ENCODE results near the gene POLD4. TPM values are rescaled to one million over a fixed set of nuclear protein-coding genes. Genes with fewer than 3 reads are reported as not detected.

POLD4 gene
- total and polyA plus RNA-seq, 9 donors, result 12.5 to 87.8 (median 47.2) TPM

GRCh38 chr11:67373648-67374570, 20.6 kb upstream of the POLD4 start:
- H3K27ac ChIP-seq, result peak overlapping the region; percentile 78 to 85
- intact Hi-C loops (cut with DNase I), result no loop called here
- H3K9me3 ChIP-seq, result no peaks in the 10 kb centered on the region
- TF ChIP-seq, protein P1, sequence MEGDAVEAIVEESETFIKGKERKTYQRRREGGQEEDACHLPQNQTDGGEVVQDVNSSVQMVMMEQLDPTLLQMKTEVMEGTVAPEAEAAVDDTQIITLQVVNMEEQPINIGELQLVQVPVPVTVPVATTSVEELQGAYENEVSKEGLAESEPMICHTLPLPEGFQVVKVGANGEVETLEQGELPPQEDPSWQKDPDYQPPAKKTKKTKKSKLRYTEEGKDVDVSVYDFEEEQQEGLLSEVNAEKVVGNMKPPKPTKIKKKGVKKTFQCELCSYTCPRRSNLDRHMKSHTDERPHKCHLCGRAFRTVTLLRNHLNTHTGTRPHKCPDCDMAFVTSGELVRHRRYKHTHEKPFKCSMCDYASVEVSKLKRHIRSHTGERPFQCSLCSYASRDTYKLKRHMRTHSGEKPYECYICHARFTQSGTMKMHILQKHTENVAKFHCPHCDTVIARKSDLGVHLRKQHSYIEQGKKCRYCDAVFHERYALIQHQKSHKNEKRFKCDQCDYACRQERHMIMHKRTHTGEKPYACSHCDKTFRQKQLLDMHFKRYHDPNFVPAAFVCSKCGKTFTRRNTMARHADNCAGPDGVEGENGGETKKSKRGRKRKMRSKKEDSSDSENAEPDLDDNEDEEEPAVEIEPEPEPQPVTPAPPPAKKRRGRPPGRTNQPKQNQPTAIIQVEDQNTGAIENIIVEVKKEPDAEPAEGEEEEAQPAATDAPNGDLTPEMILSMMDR (IDR thresholded peaks at IDR 0.05), result peak in 1 of 3 donors; percentile 9
- no peak for TF ChIP-seq POLR2A (IDR thresholded peaks at IDR 0.05)
- WGBS, 3 donors, result 8 to 12% (median 11%) methylated on average over 37 to 40 of the region's 40 CpGs
- H3K36me3 ChIP-seq, result no peaks in the 10 kb centered on the region
- DNase-seq, result peak; percentile 75 to 85 (median 79)
- H3K4me1 ChIP-seq (ENCODE audit: insufficient read depth), result peaks cover 26% of the 10 kb centered on the region
- H3K4me3 ChIP-seq, result peak overlapping the region; percentile 69
- H3K27me3 ChIP-seq, result no peaks in the 10 kb centered on the region

- Histone ChIP-seq H3K9me3 (no peaks in the 10 kb centered on the region), H3K4me1 (ENCODE audit: insufficient read depth) (peaks cover 26% of the 10 kb centered on the region), H3K27me3 (no peaks in the 10 kb centered on the region), H3K27ac (peak within 1 kb of the TSS; percentile 78 to 85), H3K4me3 (peak within 1 kb of the TSS; percentile 69), H3K36me3 (no peaks in the 10 kb centered on the region)
- whole genome bisulfite sequencing, 3 donors, result 0 to 1% (median 1%) methylated on average over 45 to 67 of the region's 76 CpGs
- TF ChIP-seq EP300 (IDR thresholded peaks at IDR 0.05) (no peak), POLR2A (IDR thresholded peaks at IDR 0.05) (no peak)
- TF ChIP-seq, protein P1 (IDR thresholded peaks at IDR 0.05), result no peak
- peak; percentile 75 to 84 (median 81) for DNase-seq
- intact Hi-C loops (cut with DNase I), result no loop called here
Measured at GRCh38 chr11:67372993-67373647, 19.8 kb upstream of the POLD4 start, which contains the start of gene CLCF1. CLCF1 (minus strand) TSS chr11:67373598; CDS start chr11:67373539, 59 bp downstream.

DNA sequence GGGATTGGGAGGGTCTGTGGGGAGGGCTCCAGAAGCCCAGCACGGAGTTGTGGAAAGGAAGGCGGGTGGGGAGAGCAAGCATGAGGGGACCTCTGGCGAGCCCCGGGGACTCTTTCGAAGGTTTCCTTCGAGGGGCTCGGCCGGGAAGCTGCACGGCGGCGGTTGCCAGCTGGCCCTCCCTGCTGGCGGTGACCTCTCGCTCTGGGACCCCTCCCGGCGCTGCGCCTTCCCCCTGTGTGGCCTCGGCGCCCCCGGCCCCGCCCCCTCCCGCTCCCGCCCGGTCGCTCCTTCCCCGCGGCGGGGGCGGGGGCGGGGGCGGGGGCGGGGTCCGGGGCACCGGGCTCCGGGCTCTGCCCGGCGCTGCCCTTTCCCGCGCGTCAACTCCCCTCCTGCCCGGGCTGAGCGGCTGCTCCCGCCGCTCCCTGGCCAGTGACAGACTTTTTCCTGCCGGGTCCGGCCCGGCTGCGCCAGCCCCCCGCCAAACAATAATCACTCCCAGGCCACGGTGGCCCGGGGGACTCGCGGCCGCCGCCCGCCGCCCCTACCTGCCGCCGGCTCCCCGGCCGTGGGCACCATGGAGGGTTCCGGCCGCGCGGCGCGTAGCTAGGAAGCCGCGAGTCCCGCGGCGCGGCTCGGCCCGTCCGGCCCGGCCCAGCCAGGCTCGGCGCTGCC, 19.1 kb upstream of the POLD4 start:
- no peaks in the 10 kb centered on the region for H3K9me3 ChIP-seq
- TF ChIP-seq EP300 (IDR thresholded peaks at IDR 0.05) (no peak), POLR2A (IDR thresholded peaks at IDR 0.05) (peak; percentile 15)
- peak overlapping the region; percentile 78 to 85 for H3K27ac ChIP-seq
- H3K27me3 ChIP-seq, result no peaks in the 10 kb centered on the region
- WGBS, 3 donors, result 1% methylated on average over 27 to 78 of the region's 78 CpGs
- intact Hi-C loops (cut with DNase I), result no loop called here
- no peaks in the 10 kb centered on the region for H3K36me3 ChIP-seq
- peaks cover 29% of the 10 kb centered on the region for H3K4me1 ChIP-seq (ENCODE audit: insufficient read depth)
- DNase-seq, result peak; percentile 45 to 72 (median 66)
- peak overlapping the region; percentile 69 for H3K4me3 ChIP-seq

GRCh38 chr11:67371911-67372320, 18.6 kb upstream of the POLD4 start:
- WGBS, 3 donors, result 25 to 32% (median 26%) methylated on average over 16 of the region's 16 CpGs
- peak in 2 of 5 donors; percentile 52 to 55 for DNase-seq
- intact Hi-C loops (cut with DNase I), result no loop called here
- no peaks in the 10 kb centered on the region for H3K36me3 ChIP-seq
- TF ChIP-seq POLR2A (IDR thresholded peaks at IDR 0.05) (no peak), EP300 (IDR thresholded peaks at IDR 0.05) (no peak)
- TF ChIP-seq, protein P1 (IDR thresholded peaks at IDR 0.05), result no peak
- peak overlapping the region; percentile 78 to 85 for H3K27ac ChIP-seq
- H3K4me3 ChIP-seq, result peak overlapping the region; percentile 69
- H3K4me1 ChIP-seq (ENCODE audit: insufficient read depth), result peaks cover 31% of the 10 kb centered on the region
- H3K27me3 ChIP-seq, result no peaks in the 10 kb centered on the region
- H3K9me3 ChIP-seq, result no peaks in the 10 kb centered on the region
